GM12878 (cell line): ENCODE results near the gene ZNF79. TPM values are rescaled to one million over a fixed set of nuclear protein-coding genes. Genes with fewer than 3 reads are reported as not detected.

Source experiments
- ATAC-seq: fragments of 200-7000 bp; cut with Tn5 transposase; 3 replicates; pipeline ENCODE4 v1.9.1; 2020; ENCODE audit warnings: mild to moderate bottlenecking, moderate library complexity
- Bru-seq: library from RNA; stranded (reverse); fragments of 400-500 nt; gene quantifications from one replicate; lab custom pipeline; 2021; lab: Mats Ljungman, UMichigan
- BruChase-seq, 2 experiments: library from RNA; stranded (reverse); fragments of 400-500 nt; gene quantifications; one replicate each; lab custom pipeline; 2021; lab: Mats Ljungman, UMichigan
- BruUV-seq: library from RNA; stranded (reverse); fragments of 400-500 nt; replicated peaks from 2 replicates; lab custom pipeline; 2021; lab: Mats Ljungman, UMichigan
- CTCF ChIA-PET: fragments of 300-600 bp; sonication (Branson Sonifier 250); formaldehyde crosslinking; extraction: SDS; loops from one replicate; lab custom pipeline; 2021; ENCODE audit warnings: inconsistent platforms; lab: Yijun Ruan, JAX
- POLR2A ChIA-PET: fragments of 350-600 bp; formaldehyde crosslinking; extraction: SDS; loops from one replicate; lab custom pipeline; 2021; ENCODE audit warnings: inconsistent platforms; lab: Charles Lee
- RAD21 ChIA-PET: fragments of 300-600 bp; sonication (Branson Sonifier 250); formaldehyde crosslinking; loops from one replicate; lab custom pipeline; 2023; ENCODE audit warnings: antibody characterized with exemption; ENCODE audit not compliant: unreplicated experiment; lab: Charles Lee
- SMC1A ChIA-PET: fragments of 300-600 bp; sonication (Branson Sonifier 250); formaldehyde crosslinking; loops from one replicate; lab custom pipeline; 2023; ENCODE audit not compliant: unreplicated experiment, uncharacterized antibody; lab: Charles Lee
- DNase-seq: peaks from one replicate; pipeline ENCODE4 v3.0.0-alpha.2; 2011; ENCODE audit warnings: low read depth, low spot score
- FAIRE-seq: peaks from 3 replicates; lab custom pipeline; 2011; peaks lifted over from hg19 to GRCh38; lab: Jason Lieb, UNC
- H2AFZ ChIP-seq: 2 replicates; pipeline ENCODE4 v1.6.0; 2011; ENCODE audit warnings: low read depth, low read length, control low read depth; ENCODE audit not compliant: control insufficient read depth
- H3K27ac ChIP-seq: 2 replicates; pipeline ENCODE4 v1.5.1; 2011; ENCODE audit warnings: control low read depth; ENCODE audit not compliant: control insufficient read depth, insufficient read depth
- H3K27me3 ChIP-seq, 2 experiments: replicated peaks in 1 of 2; 2 replicates each; pipeline versions ENCODE4 v1.6.0 to v1.6.1; 2011; ENCODE audit warnings: low read length in 1 of 2; ENCODE audit not compliant: control insufficient read depth in 2 of 2, insufficient read depth in 2 of 2
- H3K36me3 ChIP-seq, 2 experiments: 2 replicates each; pipeline ENCODE4 v1.5.1; 2011; ENCODE audit warnings: low read length in 1 of 2; ENCODE audit not compliant: control insufficient read depth in 2 of 2, insufficient read depth in 2 of 2
- H3K4me1 ChIP-seq: 2 replicates; pipeline ENCODE4 v1.6.1; 2011; ENCODE audit warnings: mild to moderate bottlenecking, low read length, moderate library complexity, mixed read lengths; ENCODE audit not compliant: control insufficient read depth, insufficient read depth
- H3K4me2 ChIP-seq: 2 replicates; pipeline ENCODE4 v1.6.0; 2011; ENCODE audit warnings: control low read depth; ENCODE audit not compliant: control insufficient read depth, insufficient read depth
- H3K4me3 ChIP-seq: fragments of 200-600 bp; sonication (generic); 2 replicates; pipeline ENCODE4 v1.5.1; 2016
- H3K79me2 ChIP-seq: 2 replicates; pipeline ENCODE4 v1.6.0; 2011; ENCODE audit warnings: low read length; ENCODE audit not compliant: control insufficient read depth, insufficient read depth
- H3K9ac ChIP-seq: 2 replicates; pipeline ENCODE4 v1.8.0; 2011; ENCODE audit warnings: low read length, control low read depth, mixed read lengths; ENCODE audit not compliant: control insufficient read depth, insufficient read depth
- H3K9me3 ChIP-seq: replicated peaks from 3 replicates; pipeline ENCODE4 v1.5.1; 2011; ENCODE audit warnings: mild to moderate bottlenecking, low read length; ENCODE audit not compliant: control insufficient read depth, insufficient read depth
- H4K20me1 ChIP-seq: 2 replicates; pipeline ENCODE4 v1.6.0; 2011; ENCODE audit not compliant: control insufficient read depth, insufficient read depth
- GATAD2B ChIP-seq: fragments of 450-650 bp; conservative IDR thresholded peaks from 2 replicates; pipeline ENCODE4 v1.6.1; 2017; ENCODE audit warnings: low read depth, mild to moderate bottlenecking, moderate library complexity
- HCFC1 ChIP-seq: fragments of 150-350 bp; IDR thresholded peaks from 2 replicates; pipeline ENCODE4 v1.6.1; 2014; ENCODE audit warnings: low read length
- MXI1 ChIP-seq: fragments of 150-350 bp; IDR thresholded peaks from 2 replicates; pipeline ENCODE4 v1.6.1; 2011; ENCODE audit warnings: low read depth, mild to moderate bottlenecking, inconsistent platforms, low read length, improper control_type of control experiment
- POLR2AphosphoS5 ChIP-seq: IDR thresholded peaks from 2 replicates; pipeline ENCODE4 v1.6.1; 2011; ENCODE audit warnings: mild to moderate bottlenecking, low read length, inconsistent platforms
- SREBF1 ChIP-seq: IDR thresholded peaks from 2 replicates; pipeline ENCODE4 v1.6.1; 2012; ENCODE audit warnings: mild to moderate bottlenecking, low read length
- TCF12 ChIP-seq: IDR thresholded peaks from 2 replicates; pipeline ENCODE4 v1.6.1; 2011; ENCODE audit warnings: low read depth, mild to moderate bottlenecking, low read length
- WGBS: methylation state at CpG from one replicate; pipeline ENCODE4 v1.1.6; 2016; ENCODE audit warnings: low lambda C conversion rate; ENCODE audit not compliant: insufficient replicate concordance, insufficient coverage; ENCODE audit errors: missing lambda C conversion rate; 5-methylcytosine and 5-hydroxymethylcytosine counted together
- in situ Hi-C: fragments of 300-500 bp; cut with MboI; formaldehyde crosslinking; loops from 9 replicates; pipeline ENCODE4 v1.14.3; 2018; ENCODE audit warnings: mixed read lengths
- intact Hi-C: fragments of 100-400 bp; cut with micrococcal nuclease; formaldehyde crosslinking; loops from one replicate; pipeline ENCODE4 v1.14.2; 2022; ENCODE audit not compliant: unreplicated experiment
- long read RNA-seq, 2 experiments: library from polyadenylated mRNA; unstranded; transcript quantifications; one replicate each; pipeline ENCODE4 v2.0.0, GENCODE V29; 2019 to 2020
- polyA minus RNA-seq, 3 experiments: library from RNA; depleted of rRNA, polyadenylated mRNA; stranded (reverse); fragments of >200 nt; gene quantifications; 2 replicates each; pipeline ENCODE4 v1.2.3, GENCODE V29; 2011
- polyA plus RNA-seq, 11 experiments: library from polyadenylated mRNA; depleted of rRNA in 4 of 11; unstranded in 6 of 11; stranded (reverse) in 5 of 11; fragments of >200 nt; fragmentation: Nextera tagmentation in 4 of 11; fragmentation: Illumina TruSeq in 1 of 11; extraction: Ambion mirVana in 4 of 11; extraction: Trizol in 1 of 11; gene quantifications; 1 replicate in 1 of 11; 2 replicates in 10 of 11; pipeline versions ENCODE4 v1.2.1 to v1.2.3, GENCODE V29; 2011 to 2016; ENCODE audit warnings: inconsistent platforms in 2 of 11, missing spikeins in 2 of 11, low read depth in 1 of 11
- total RNA-seq, 4 experiments: library from RNA; depleted of rRNA in 3 of 4; stranded (reverse); fragments of >200 nt in 3 of 4; fragmentation: Illumina TruSeq in 1 of 4; extraction: Trizol in 1 of 4; gene quantifications; 2 replicates each; pipeline versions ENCODE4 v1.2.1 to v1.2.3, GENCODE V29; 2013 to 2021
- TF ChIP-seq, protein P1 (sequence below): fragments of 450-650 bp; IDR thresholded peaks from 2 replicates; pipeline ENCODE4 v1.6.1; 2017; ENCODE audit warnings: mild to moderate bottlenecking, moderate library complexity
- TF ChIP-seq, protein P2 (sequence below): fragments of 450-650 bp; IDR thresholded peaks from 2 replicates; pipeline ENCODE4 v1.6.1; 2016; ENCODE audit warnings: mild to moderate bottlenecking, moderate library complexity, borderline replicate concordance

Gene ZNF79
- total RNA-seq (2013; cell fraction: nucleolus; rRNA removed): 19.1 and 19.8 TPM in 2 replicates
- total RNA-seq (2014; rRNA removed) (11.2 and 14.1 TPM in 2 replicates), total RNA-seq (2014; rRNA removed; fragmentation: Illumina TruSeq; extraction: Trizol) (9.8 and 11.1 TPM in 2 replicates), total RNA-seq (2021) (10.2 and 12.4 TPM in 2 replicates), polyA plus RNA-seq (2011; rRNA removed) (9.9 and 12.2 TPM in 2 replicates), polyA plus RNA-seq (2014; fragmentation: Illumina TruSeq; extraction: Trizol) (9.5 and 11.9 TPM in 2 replicates), polyA plus RNA-seq (2014; fragmentation: Nextera tagmentation; extraction: Ambion mirVana) (1 to 10 TPM; 1.8 to 2.0 TPM), polyA plus RNA-seq (2014; rRNA removed) (8.7 and 9.3 TPM in 2 replicates), polyA plus RNA-seq (2016; fragmentation: Nextera tagmentation; extraction: Ambion mirVana) (10 to 100 TPM; 12.9 to 14.0 TPM), polyA minus RNA-seq (2011; rRNA and poly(A)+ RNA removed) (23.2 and 26.5 TPM in 2 replicates), Bru-seq, nascent RNA (percentile 65 among the genes with signal in this experiment), BruChase-seq, experiment 1, labeled RNA remaining after a 6-hour chase (percentile 65 among the genes with signal in this experiment), BruChase-seq, experiment 2, labeled RNA remaining after a 2-hour chase (percentile 66 among the genes with signal in this experiment)
- 3.7 TPM for polyA plus RNA-seq (2011; ENCODE audit: low read depth)
- polyA plus RNA-seq (2011; cell fraction: cytosol; rRNA removed): 12.5 and 12.8 TPM in 2 replicates
- polyA plus RNA-seq (2011; cell fraction: nucleus; rRNA removed): 16.2 and 16.3 TPM in 2 replicates
- 4.7 and 6.1 TPM in 2 replicates for polyA plus RNA-seq (2012)
- 4.4 and 6.8 TPM in 2 replicates for polyA minus RNA-seq (2011; cell fraction: cytosol; rRNA and poly(A)+ RNA removed)
- polyA minus RNA-seq (2011; cell fraction: nucleus; rRNA and poly(A)+ RNA removed): 7.5 and 11.7 TPM in 2 replicates
- long read RNA-seq, experiment 1, partial matches to known transcripts: 0 of 4 reads
- long read RNA-seq, experiment 1, other reads (novel, unspliced or antisense): 3 of 4 reads
- long read RNA-seq, experiment 2, transcript ZNF79-202 (6 exons, 2,194 nt): major isoform, 6 of 31 reads
- long read RNA-seq, experiment 2, partial matches to known transcripts: 4 of 31 reads
- long read RNA-seq, experiment 2, other reads (novel, unspliced or antisense): 15 of 31 reads

DNA sequence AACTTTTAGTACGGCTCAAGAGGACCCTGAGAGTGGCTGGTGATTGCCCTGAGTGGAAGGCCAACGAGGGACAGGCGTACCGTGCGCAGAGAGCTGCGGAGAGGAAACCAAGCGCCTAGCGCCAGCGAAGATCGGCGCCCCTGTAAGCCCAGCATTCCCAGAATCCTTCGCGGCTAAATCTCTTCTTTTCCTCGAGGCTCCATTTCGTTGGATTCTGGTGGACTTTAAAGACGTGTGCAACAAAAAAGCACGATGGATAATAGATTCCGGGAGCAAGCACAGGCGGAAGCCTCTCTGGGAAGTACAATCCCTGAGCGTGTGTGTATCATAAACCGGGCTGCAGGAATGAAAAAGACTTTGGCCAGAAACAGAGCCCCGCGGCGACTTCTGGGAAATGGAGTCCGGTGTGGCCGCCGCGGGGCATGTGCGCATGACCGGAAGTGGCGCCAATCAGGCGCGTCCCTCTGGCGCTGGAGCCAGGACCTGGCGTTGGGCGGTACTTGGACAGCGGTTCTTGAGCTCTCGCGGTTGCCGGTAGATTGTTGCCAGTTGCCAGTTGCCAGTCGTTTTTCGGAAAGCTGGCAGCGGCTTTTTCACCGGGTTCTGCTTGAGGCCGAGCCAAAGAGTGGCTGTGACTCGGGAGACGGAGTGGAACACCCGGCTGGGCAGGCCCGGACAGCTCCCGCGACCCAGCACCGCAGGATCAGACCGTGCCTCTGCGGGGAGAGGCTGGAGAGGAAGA lies at the start of gene ZNF79:
TSS of gene ZNF79 (plus strand) at position 449 of the 742 bp plus-strand sequence. CDS start 406 bp downstream, outside the sequence.
- peak; percentile 72 for DNase-seq
- FAIRE-seq: peak; percentile 100
- Histone ChIP-seq H3K27me3 (no peaks in the 10 kb centered on the region), H3K4me3 (peak within 1 kb of the TSS; percentile 90), H3K4me1 (peaks cover 13% of the 10 kb centered on the region), H4K20me1 (no peaks in the 10 kb centered on the region), H2AFZ (peak within 1 kb of the TSS; percentile 99), H3K9ac (peak within 1 kb of the TSS; percentile 99), H3K36me3 (no peaks in the 10 kb centered on the region; a peak in 2 of 4 replicates), H3K79me2 (peaks cover 44% of the 10 kb centered on the region), H3K4me2 (peak within 1 kb of the TSS; percentile 92), H3K9me3 (no peaks in the 10 kb centered on the region), H3K27ac (peak within 1 kb of the TSS; percentile 88)
- RAD21 ChIA-PET: interaction anchor here (0.9 to 1.2 kb wide), 3 partner anchors 28 to 35 kb away, joined by 3 read pairs; no protein-coding TSS in a partner anchor
- intact Hi-C loops: loop anchor here (5.0 to 10.0 kb wide), 2 partner anchors 112 to 479 kb away; no protein-coding TSS in a partner anchor
- peak; percentile 94 for ATAC-seq
- no TSS peak for BruUV-seq
- CTCF ChIA-PET: interaction anchor here (0.6 to 2.5 kb wide), 8 partner anchors 25 to 310 kb away, joined by 3 to 8 read pairs (median 4); partner anchors contain the start of genes LRSAM1, RPL12 and SLC2A8
- in situ Hi-C loops: no loop called here
- SMC1A ChIA-PET: interaction anchor here (0.8 to 2.0 kb wide), 5 partner anchors 24 to 35 kb away, joined by 3 to 7 read pairs (median 4); partner anchors contain the start of genes LRSAM1, RPL12 and SLC2A8
- POLR2A ChIA-PET: interaction anchor here (0.5 to 2.8 kb wide), 6 partner anchors 19 to 559 kb away, joined by 3 to 26 read pairs (median 4); partner anchors contain the start of genes LRSAM1, RPL12 and SLC2A8
- under 1% methylated on average over 54 of the region's 54 CpGs for WGBS
- TF ChIP-seq, protein P1, sequence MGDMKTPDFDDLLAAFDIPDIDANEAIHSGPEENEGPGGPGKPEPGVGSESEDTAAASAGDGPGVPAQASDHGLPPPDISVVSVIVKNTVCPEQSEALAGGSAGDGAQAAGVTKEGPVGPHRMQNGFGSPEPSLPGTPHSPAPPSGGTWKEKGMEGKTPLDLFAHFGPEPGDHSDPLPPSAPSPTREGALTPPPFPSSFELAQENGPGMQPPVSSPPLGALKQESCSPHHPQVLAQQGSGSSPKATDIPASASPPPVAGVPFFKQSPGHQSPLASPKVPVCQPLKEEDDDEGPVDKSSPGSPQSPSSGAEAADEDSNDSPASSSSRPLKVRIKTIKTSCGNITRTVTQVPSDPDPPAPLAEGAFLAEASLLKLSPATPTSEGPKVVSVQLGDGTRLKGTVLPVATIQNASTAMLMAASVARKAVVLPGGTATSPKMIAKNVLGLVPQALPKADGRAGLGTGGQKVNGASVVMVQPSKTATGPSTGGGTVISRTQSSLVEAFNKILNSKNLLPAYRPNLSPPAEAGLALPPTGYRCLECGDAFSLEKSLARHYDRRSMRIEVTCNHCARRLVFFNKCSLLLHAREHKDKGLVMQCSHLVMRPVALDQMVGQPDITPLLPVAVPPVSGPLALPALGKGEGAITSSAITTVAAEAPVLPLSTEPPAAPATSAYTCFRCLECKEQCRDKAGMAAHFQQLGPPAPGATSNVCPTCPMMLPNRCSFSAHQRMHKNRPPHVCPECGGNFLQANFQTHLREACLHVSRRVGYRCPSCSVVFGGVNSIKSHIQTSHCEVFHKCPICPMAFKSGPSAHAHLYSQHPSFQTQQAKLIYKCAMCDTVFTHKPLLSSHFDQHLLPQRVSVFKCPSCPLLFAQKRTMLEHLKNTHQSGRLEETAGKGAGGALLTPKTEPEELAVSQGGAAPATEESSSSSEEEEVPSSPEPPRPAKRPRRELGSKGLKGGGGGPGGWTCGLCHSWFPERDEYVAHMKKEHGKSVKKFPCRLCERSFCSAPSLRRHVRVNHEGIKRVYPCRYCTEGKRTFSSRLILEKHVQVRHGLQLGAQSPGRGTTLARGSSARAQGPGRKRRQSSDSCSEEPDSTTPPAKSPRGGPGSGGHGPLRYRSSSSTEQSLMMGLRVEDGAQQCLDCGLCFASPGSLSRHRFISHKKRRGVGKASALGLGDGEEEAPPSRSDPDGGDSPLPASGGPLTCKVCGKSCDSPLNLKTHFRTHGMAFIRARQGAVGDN: peak; percentile 79; the same call in 1 of the 2 replicates
- TF ChIP-seq GATAD2B (0 out of 2 replicates have a peak, but pooled peaks have one; percentile 37), MXI1 (peak; percentile 79), SREBF1 (peak; percentile 56; the same call in 1 of the 2 replicates), TCF12 (peak; percentile 57; the same call in 1 of the 2 replicates), HCFC1 (peak; percentile 84), POLR2AphosphoS5 (peak; percentile 90)
- TF ChIP-seq, protein P2, sequence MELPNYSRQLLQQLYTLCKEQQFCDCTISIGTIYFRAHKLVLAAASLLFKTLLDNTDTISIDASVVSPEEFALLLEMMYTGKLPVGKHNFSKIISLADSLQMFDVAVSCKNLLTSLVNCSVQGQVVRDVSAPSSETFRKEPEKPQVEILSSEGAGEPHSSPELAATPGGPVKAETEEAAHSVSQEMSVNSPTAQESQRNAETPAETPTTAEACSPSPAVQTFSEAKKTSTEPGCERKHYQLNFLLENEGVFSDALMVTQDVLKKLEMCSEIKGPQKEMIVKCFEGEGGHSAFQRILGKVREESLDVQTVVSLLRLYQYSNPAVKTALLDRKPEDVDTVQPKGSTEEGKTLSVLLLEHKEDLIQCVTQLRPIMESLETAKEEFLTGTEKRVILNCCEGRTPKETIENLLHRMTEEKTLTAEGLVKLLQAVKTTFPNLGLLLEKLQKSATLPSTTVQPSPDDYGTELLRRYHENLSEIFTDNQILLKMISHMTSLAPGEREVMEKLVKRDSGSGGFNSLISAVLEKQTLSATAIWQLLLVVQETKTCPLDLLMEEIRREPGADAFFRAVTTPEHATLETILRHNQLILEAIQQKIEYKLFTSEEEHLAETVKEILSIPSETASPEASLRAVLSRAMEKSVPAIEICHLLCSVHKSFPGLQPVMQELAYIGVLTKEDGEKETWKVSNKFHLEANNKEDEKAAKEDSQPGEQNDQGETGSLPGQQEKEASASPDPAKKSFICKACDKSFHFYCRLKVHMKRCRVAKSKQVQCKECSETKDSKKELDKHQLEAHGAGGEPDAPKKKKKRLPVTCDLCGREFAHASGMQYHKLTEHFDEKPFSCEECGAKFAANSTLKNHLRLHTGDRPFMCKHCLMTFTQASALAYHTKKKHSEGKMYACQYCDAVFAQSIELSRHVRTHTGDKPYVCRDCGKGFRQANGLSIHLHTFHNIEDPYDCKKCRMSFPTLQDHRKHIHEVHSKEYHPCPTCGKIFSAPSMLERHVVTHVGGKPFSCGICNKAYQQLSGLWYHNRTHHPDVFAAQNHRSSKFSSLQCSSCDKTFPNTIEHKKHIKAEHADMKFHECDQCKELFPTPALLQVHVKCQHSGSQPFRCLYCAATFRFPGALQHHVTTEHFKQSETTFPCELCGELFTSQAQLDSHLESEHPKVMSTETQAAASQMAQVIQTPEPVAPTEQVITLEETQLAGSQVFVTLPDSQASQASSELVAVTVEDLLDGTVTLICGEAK: peak; percentile 91
